SU-DHL-6 (cell line): ENCODE measurements around the gene LRRC53.

ENCODE experiments used
- H2AFZ ChIP-seq: fragments of 200-600 bp; sonication (generic); 2 replicates; pipeline ENCODE4 v1.6.1; 2014; ENCODE audit warnings: low read depth, mild to moderate bottlenecking, moderate library complexity, mixed read lengths, antibody characterized with exemption, low read length; ENCODE audit not compliant: severe bottlenecking
- H3F3A ChIP-seq: fragments of 200-600 bp; shearing (Covaris generic); 2 replicates; pipeline ENCODE4 v1.6.0; 2016; ENCODE audit warnings: antibody characterized with exemption, mild to moderate bottlenecking; ENCODE audit not compliant: insufficient read depth
- H3K27ac ChIP-seq: fragments of 200-600 bp; sonication (generic); 2 replicates; pipeline ENCODE4 v1.5.1; 2016; ENCODE audit warnings: low read depth, mild to moderate bottlenecking, low read length, moderate library complexity, mixed read lengths
- H3K27me3 ChIP-seq: fragments of 200-600 bp; sonication (generic), shearing (Covaris generic); 2 replicates; pipeline ENCODE4 v1.6.0; 2014; ENCODE audit warnings: mild to moderate bottlenecking, low read length
- H3K36me3 ChIP-seq: fragments of 200-600 bp; sonication (generic); 2 replicates; pipeline ENCODE4 v1.6.1; 2014; ENCODE audit warnings: mild to moderate bottlenecking, low read length, mixed read lengths
- H3K4me2 ChIP-seq: fragments of 300-600, 200-600 bp; shearing (Covaris generic), sonication (generic); 2 replicates; pipeline ENCODE4 v1.6.0; 2014; ENCODE audit warnings: low read length, low read depth, mild to moderate bottlenecking; ENCODE audit not compliant: poor library complexity, severe bottlenecking
- H3K4me3 ChIP-seq: fragments of 200-600 bp; sonication (generic); 2 replicates; pipeline ENCODE4 v1.5.1; 2014; ENCODE audit warnings: antibody characterized with exemption, low read length, mild to moderate bottlenecking, mixed read lengths; ENCODE audit not compliant: insufficient read depth, poor library complexity, severe bottlenecking
- H3K79me2 ChIP-seq: fragments of 200-600 bp; sonication (generic); 2 replicates; pipeline ENCODE4 v1.6.1; 2014; ENCODE audit warnings: mild to moderate bottlenecking, low read length, moderate library complexity; ENCODE audit not compliant: insufficient read depth
- H3K9ac ChIP-seq: fragments of 200-600 bp; sonication (generic); 2 replicates; pipeline ENCODE4 v1.7.0; 2014; ENCODE audit warnings: mild to moderate bottlenecking, low read length
- H3K9me2 ChIP-seq: fragments of 200-600 bp; sonication (generic); replicated peaks from 2 replicates; pipeline ENCODE4 v1.6.1; 2014; ENCODE audit warnings: low read length; ENCODE audit not compliant: insufficient read depth
- H3K9me3 ChIP-seq: fragments of 200-600 bp; sonication (generic); 2 replicates; pipeline ENCODE4 v1.6.1; 2014; ENCODE audit warnings: low read length, mixed read lengths; ENCODE audit not compliant: insufficient read depth
- H4K20me1 ChIP-seq: fragments of 200-600 bp; sonication (generic); 2 replicates; pipeline ENCODE4 v1.6.1; 2014; ENCODE audit warnings: low read depth, mild to moderate bottlenecking, antibody characterized with exemption, low read length, moderate library complexity, mixed read lengths
- EZH2phosphoT487 ChIP-seq: fragments of 200-600 bp; sonication (generic), shearing (Covaris generic); conservative IDR thresholded peaks from 2 replicates; pipeline ENCODE4 v1.6.1; 2018; ENCODE audit warnings: mild to moderate bottlenecking, antibody characterized with exemption, low read length, moderate library complexity, mixed read lengths
- TF ChIP-seq, protein P1 (sequence below): fragments of 200-600 bp; sonication (generic); IDR thresholded peaks from one replicate; pipeline ENCODE4 v1.5.1; 2017; ENCODE audit warnings: antibody characterized with exemption, mild to moderate bottlenecking, low read length, moderate library complexity; ENCODE audit not compliant: insufficient read depth, poor library complexity, severe bottlenecking

The LRRC53 gene

DNA sequence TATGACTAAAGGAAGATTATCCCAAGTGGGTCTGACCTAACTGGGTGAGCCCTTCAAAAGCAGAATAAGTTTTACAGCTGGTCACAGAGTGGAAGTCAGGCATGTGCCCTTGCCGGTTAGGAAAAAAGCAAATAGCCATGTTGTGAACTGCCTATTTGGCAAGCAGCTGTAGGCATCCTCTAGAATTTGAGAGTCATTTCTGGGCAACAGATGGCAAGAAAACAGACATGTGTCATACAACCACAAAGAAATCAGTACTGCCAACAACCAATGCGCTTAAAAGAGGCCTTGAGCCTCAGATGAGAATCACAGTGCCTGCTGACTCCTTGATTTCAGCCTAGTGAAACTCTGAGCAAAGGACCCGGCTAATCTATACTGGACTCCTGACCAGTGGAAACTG, 26.8 kb downstream of the LRRC53 start:
- Histone ChIP-seq H3K9me2 (no peaks in the 10 kb centered on the region), H3K79me2 (no peaks in the 10 kb centered on the region), H3K9ac (no peak overlapping the region), H3K4me2 (no peak overlapping the region), H3K27ac (no peak overlapping the region), H3K4me3 (no peak overlapping the region), H3K27me3 (no peaks in the 10 kb centered on the region; the same call in 1 of the 2 replicates), H4K20me1 (no peaks in the 10 kb centered on the region), H3K9me3 (no peaks in the 10 kb centered on the region), H3K36me3 (no peaks in the 10 kb centered on the region), H3F3A (no peaks in the 10 kb centered on the region), H2AFZ (no peak overlapping the region)
- TF ChIP-seq EZH2phosphoT487, result no peak
- TF ChIP-seq, protein P1, sequence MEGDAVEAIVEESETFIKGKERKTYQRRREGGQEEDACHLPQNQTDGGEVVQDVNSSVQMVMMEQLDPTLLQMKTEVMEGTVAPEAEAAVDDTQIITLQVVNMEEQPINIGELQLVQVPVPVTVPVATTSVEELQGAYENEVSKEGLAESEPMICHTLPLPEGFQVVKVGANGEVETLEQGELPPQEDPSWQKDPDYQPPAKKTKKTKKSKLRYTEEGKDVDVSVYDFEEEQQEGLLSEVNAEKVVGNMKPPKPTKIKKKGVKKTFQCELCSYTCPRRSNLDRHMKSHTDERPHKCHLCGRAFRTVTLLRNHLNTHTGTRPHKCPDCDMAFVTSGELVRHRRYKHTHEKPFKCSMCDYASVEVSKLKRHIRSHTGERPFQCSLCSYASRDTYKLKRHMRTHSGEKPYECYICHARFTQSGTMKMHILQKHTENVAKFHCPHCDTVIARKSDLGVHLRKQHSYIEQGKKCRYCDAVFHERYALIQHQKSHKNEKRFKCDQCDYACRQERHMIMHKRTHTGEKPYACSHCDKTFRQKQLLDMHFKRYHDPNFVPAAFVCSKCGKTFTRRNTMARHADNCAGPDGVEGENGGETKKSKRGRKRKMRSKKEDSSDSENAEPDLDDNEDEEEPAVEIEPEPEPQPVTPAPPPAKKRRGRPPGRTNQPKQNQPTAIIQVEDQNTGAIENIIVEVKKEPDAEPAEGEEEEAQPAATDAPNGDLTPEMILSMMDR, result no peak

DNA sequence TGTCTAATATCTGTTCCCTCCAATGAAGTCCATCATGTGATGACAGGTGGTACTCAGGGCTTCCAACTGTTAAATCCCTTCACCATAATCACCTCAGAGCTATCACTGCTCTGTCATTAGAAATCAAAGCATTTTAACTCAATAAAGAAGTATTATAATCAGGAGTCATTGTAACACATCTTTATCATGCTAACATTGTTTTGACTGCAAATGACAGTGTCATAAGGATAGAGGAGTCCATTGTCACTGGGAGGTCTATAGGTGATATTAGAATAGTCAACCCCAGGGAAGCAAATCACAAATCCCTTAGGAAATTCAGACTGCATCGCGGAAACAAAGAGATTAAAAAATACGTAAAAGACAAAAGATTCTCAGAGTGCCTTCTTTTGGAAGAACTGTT, 30.8 kb downstream of the LRRC53 start:
- Histone ChIP-seq H3K27me3 (no peaks in the 10 kb centered on the region), H4K20me1 (no peaks in the 10 kb centered on the region), H3F3A (no peaks in the 10 kb centered on the region), H2AFZ (no peak overlapping the region), H3K4me2 (no peak overlapping the region), H3K79me2 (no peaks in the 10 kb centered on the region), H3K9me2 (no peaks in the 10 kb centered on the region), H3K9ac (no peak overlapping the region), H3K9me3 (no peaks in the 10 kb centered on the region), H3K27ac (no peak overlapping the region), H3K4me3 (no peak overlapping the region), H3K36me3 (no peaks in the 10 kb centered on the region)
- no peak for TF ChIP-seq EZH2phosphoT487
- TF ChIP-seq, protein P1, result no peak

DNA sequence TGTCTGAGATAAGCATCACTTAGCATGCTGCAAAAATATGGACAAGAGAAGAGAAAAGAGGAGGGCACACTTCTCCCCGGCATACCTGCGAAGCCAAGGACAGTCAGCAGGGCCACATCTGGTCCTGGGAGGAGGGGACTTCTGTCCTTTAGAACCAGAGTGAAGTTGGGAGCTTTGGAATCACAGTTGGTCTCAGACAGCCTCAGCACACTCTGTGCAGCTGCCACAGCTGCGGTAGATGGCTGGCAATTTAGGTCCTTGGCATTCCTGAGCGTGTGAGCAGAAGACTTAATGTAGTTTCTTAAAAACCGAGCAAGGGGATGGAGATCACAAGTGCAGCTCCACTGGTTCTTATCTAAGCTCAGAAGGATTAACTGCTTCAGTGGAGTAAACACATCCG, 32.3 kb downstream of the LRRC53 start:
- H3F3A ChIP-seq, result no peaks in the 10 kb centered on the region
- no peaks in the 10 kb centered on the region for H4K20me1 ChIP-seq
- H3K4me2 ChIP-seq, result no peak overlapping the region
- no peaks in the 10 kb centered on the region for H3K9me3 ChIP-seq
- no peaks in the 10 kb centered on the region for H3K79me2 ChIP-seq
- H3K4me3 ChIP-seq, result no peak overlapping the region
- no peak overlapping the region for H3K27ac ChIP-seq
- no peaks in the 10 kb centered on the region for H3K27me3 ChIP-seq
- no peaks in the 10 kb centered on the region for H3K9me2 ChIP-seq
- H3K9ac ChIP-seq, result no peak overlapping the region
- no peaks in the 10 kb centered on the region for H3K36me3 ChIP-seq
- H2AFZ ChIP-seq, result no peak overlapping the region
- TF ChIP-seq, protein P1, result no peak
- no peak for TF ChIP-seq EZH2phosphoT487
